Stimulated activated CD8-positive, alpha-beta memory T cell treated with anti-CD3 and anti-CD28 coated beads, Interleukin-4, amount 100 ng/mL, for 1 hour (primary cell): ENCODE results near the gene RGCC.

Source experiments
- DNase-seq, 2 donors: peaks; one replicate each; pipeline ENCODE4 v3.0.0-alpha.2; 2020; ENCODE audit warnings: low read depth in 2 of 2, low spot score in 1 of 2

Gene RGCC

DNA sequence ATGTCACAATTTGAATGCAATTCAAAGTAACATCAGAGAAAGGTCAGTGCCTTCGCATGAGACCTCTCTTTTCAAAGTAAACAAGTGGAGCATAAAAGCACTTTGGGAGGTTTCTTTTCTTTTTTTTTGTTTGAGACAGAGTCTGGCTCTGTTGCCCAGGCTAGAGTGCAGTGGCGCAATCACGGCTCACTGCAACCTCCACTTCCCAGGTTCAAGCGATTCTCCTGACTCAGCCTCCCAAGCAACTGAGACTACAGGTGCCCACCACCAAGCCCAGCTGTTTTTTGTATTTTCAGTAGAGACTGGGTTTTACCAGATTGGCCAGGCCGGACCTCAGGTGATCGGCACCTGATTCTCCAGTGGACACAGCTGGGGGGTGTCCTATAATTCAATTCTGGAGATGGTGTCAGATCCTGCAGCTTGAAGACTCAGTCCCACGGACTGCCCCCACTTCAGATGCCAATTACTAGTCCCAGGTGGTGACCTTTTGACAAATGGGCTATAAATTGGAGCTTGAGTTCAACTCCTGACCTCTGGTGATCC, 57.6 kb downstream of the RGCC start:
- DNase-seq = no peak

DNA sequence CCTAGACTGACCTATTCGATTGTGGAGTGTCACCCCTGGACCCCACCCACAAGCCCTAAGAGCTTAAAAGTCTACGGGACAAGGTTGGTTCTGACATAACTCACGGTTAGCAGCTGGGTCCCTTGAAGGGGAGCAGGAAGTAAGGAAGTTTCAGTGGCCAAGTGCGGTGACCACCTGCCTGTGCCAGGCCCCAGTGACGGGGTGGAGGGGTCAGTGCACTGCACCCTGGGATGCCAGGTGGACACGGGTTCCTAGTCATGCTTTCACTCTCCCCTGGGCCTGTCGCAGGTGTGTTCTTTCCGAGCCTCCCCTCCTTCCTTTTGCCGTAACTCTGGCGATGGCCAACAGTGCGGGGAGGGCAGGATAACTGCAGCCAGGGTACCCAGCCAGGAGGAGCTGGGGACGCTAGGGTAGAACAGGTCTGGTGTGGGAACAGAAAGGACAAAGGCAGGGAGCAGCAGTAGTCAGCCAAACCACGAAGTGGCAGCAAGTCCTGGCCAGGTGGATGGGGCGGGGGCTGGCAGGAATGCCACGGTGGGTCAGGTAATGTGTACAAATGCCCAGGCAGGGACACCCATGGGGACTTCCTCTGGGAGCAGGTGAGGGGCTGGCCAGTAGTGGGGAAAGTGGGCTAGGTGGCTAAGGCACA, 58.3 kb downstream of the RGCC start:
- no peak for DNase-seq

DNA sequence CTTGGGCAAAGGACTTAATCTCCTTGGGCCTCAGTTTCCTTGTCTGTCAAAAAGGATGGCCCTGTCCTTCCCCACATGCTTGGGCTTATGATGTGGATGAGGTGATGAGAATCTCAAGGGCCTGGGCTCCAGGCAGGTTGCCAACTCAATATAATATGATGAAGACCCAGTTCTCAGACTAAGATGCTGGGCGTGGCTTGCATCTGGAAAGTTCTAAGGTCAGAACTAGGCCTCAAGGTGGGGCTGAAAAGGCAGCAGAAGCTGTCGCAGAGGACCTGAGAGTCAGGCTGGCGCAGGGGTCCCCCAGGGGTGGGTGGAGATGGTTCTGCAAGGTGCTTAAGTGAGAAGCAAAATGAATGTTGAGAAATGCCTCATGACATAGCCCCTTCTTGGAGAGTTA, 58.8 kb downstream of the RGCC start:
- no peak for DNase-seq

DNA sequence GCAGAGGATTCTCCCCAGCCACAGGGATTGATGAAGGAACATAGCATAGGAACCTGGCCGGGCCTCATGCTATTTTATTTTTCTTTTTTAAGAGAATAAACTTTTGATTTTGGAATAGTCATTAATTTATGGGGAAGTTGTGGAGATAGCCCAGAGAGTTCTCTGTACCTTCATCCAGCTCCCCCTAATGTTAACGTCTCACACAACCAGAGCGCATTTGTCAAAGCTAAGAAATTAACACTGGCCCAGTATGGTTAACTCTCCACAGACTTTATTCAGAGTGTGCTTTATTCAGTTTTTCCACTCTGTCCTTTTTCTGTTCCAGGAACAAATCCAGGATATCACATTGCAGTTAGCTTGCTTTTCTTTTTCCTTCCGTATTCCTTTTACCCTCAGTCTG, 59.4 kb downstream of the RGCC start:
- DNase-seq = no peak

DNA sequence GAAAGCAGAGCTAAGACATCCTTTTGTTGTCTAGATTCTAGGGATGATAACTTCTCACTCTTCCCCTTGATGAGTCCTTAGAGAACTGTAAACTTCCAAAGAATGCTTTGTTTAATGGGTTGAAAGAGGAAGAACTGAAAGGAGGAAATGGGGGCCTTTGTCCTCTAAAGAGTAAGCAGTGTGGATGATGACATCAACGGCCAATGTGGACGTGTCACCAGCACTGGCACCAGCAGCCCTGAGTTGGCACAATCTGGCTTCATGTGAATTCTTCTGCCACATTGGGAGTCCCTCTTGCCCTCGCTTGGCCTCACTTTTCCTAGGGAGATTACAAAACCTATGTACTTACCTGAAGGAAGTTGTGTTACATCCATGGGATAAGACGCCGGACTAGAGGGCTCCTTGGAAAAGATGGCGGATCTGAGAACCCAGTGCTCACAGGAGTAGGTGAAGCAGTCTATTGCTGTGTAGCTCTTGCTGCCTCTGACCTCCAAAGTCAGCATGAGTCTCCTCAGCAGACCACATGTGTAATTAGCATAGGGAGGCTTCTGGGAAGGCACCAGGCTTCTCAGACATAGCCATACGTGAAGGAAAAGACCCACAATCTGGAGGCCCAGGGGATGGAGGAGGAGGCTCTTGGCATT, 62.8 kb downstream of the RGCC start:
- no peak for DNase-seq
